Measurements from ENCODE around the gene SYNDIG1. TPM values are rescaled to one million over a fixed set of nuclear protein-coding genes. Genes with fewer than 3 reads are reported as not detected.

Gene SYNDIG1
- total RNA-seq, 4 donors from 2014 or later, result 8.3 to 12.4 (median 10.2) TPM

DNA sequence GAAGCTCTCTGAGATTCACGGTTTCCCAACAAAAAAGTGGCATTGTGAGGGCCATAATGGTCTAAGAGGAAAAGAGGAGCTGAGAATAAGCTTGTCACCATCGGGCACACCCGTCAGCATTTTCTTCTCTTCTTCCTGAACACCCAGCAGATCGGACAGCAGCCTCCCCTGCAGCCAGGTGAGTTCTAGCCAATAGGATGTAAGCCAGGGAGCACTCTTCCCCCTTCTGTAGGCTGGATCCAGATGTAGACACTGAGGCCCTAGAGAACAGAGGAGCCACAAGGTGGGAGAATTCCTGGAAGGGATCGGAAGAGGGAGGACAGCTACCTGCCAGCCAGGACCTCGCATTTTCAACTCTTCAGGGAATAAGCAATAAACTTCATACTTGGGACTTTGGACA is 228.0 kb downstream of the SYNDIG1 start:
- Histone ChIP-seq H3K4me1 (peaks cover 13 to 19% of the 10 kb centered on the region in 2 donors), H3K27me3 (no peaks in the 10 kb centered on the region), H3K27ac (no peak overlapping the region), H3K4me3 (replicated peaks in 1 of 3) (no peak overlapping the region), H3K36me3 (no peaks in the 10 kb centered on the region), H3K9me3 (no peaks in the 10 kb centered on the region)
- intact Hi-C loops (cut with DNase I), result no loop called here
- no peak for TF ChIP-seq POLR2A (IDR thresholded peaks at IDR 0.05)
- TF ChIP-seq, protein P1, sequence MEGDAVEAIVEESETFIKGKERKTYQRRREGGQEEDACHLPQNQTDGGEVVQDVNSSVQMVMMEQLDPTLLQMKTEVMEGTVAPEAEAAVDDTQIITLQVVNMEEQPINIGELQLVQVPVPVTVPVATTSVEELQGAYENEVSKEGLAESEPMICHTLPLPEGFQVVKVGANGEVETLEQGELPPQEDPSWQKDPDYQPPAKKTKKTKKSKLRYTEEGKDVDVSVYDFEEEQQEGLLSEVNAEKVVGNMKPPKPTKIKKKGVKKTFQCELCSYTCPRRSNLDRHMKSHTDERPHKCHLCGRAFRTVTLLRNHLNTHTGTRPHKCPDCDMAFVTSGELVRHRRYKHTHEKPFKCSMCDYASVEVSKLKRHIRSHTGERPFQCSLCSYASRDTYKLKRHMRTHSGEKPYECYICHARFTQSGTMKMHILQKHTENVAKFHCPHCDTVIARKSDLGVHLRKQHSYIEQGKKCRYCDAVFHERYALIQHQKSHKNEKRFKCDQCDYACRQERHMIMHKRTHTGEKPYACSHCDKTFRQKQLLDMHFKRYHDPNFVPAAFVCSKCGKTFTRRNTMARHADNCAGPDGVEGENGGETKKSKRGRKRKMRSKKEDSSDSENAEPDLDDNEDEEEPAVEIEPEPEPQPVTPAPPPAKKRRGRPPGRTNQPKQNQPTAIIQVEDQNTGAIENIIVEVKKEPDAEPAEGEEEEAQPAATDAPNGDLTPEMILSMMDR (IDR thresholded peaks at IDR 0.05), result no peak
- DNase-seq, result no peak
- WGBS, 2 donors, result 93 to 94% methylated on average over 6 of the region's 6 CpGs

DNA sequence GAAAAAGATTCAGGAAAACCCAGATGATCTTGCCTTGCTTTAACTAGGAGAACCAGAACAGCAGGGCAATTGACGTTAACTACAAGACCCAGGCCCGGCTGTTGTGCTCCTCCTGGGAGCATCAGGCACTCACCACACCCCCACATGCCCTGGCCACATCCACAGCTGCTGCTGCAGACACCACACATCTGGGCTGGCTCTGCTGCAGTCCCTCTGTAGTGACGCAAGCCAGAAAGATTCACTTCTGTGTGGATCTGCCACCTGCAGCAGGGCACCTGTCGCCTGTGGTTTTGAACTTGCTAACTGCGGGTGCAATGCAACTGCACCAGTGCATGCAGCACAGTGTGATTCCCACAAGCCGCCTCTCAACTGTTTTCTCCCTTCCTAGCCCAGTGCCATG is 228.8 kb downstream of the SYNDIG1 start:
- DNase-seq, result no peak
- 87 to 92% methylated on average over 5 to 6 of the region's 6 CpGs for WGBS, 2 donors
- Histone ChIP-seq H3K9me3 (no peaks in the 10 kb centered on the region), H3K27ac (no peak overlapping the region), H3K36me3 (no peaks in the 10 kb centered on the region), H3K27me3 (no peaks in the 10 kb centered on the region), H3K4me3 (replicated peaks in 1 of 3) (no peak overlapping the region), H3K4me1 (peaks cover 13 to 19% of the 10 kb centered on the region in 2 donors)
- intact Hi-C loops (cut with DNase I), result no loop called here
- TF ChIP-seq, protein P1 (IDR thresholded peaks at IDR 0.05), result no peak
- TF ChIP-seq POLR2A (IDR thresholded peaks at IDR 0.05), result no peak

DNA sequence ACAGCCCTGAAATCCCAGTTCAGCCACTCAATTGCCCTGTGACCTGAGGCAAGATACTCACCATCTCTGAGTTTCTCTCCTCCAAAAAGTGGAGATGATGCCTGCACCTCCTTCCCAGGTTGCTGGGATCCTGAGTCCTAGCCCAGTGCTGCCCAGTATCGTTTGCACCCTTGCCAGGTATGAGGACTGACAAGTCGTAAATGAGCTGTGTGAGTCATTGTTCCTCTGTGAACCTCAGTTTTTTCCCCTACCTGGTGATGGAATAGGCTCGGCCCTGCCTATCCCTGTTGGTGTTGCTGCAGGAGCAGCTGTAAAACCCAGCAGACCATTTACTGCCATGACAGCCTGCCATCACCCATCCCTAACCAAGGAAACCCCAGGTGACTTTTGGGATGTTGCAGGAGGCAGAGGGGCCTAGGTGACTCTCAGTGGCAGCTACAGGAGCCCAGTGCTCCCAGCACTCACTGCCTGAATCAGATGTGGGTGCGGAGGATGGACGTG is 229.3 kb downstream of the SYNDIG1 start:
- Histone ChIP-seq H3K4me1 (peaks cover 13 to 18% of the 10 kb centered on the region in 2 donors), H3K9me3 (no peaks in the 10 kb centered on the region), H3K4me3 (replicated peaks in 1 of 3) (no peak overlapping the region), H3K27ac (no peak overlapping the region), H3K27me3 (no peaks in the 10 kb centered on the region), H3K36me3 (no peaks in the 10 kb centered on the region)
- no peak for DNase-seq
- no peak for TF ChIP-seq POLR2A (IDR thresholded peaks at IDR 0.05)
- TF ChIP-seq, protein P1 (IDR thresholded peaks at IDR 0.05), result no peak
- WGBS, 2 donors, result 93 to 94% methylated on average over 5 of the region's 5 CpGs
- intact Hi-C loops (cut with DNase I), result no loop called here

DNA sequence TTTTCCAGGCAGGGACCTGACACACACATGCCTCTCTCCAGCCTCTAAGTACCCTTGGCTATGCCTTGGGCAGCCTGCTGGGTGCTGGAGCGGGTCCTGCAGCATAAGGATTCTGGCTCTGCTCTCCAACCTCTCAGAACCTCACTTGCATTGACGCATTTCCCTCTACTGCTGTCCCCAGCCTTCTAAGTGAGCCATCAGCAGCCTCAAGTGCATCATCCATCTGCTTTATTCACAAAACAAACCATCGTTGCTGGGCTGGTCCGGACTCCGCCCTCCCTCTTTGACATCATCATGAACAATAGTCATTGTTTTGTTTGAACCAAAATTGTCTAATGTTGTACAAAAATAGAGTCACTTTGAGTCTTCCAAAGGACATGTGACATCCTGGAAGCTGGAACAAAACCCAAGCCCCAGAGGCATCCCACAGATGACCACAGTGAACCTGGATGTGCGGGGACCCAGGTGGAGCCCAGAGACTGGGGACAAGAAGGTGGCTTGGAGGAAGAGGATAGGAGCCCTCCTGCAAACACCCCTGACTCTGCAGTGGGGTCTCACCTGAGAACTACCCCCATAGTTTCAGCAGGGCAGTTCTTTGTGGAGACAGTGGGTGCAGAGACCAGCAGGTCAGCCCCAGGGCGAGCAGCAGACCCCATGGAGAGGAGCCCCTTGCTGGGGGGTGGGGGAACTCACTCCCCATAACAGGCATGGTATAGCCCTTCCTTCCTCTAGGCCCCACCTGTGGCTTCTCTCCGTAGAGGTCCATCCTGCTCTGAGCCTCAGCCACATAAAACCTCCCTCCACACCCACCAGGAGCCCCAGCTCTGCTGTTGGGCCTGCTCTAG is 230.1 kb downstream of the SYNDIG1 start:
- WGBS, 2 donors, result 74 to 82% methylated on average over 7 to 8 of the region's 8 CpGs
- DNase-seq, result no peak
- no peak overlapping the region for H3K27ac ChIP-seq
- no peak overlapping the region for H3K4me3 ChIP-seq (replicated peaks in 1 of 3)
- no peaks in the 10 kb centered on the region for H3K9me3 ChIP-seq
- no peaks in the 10 kb centered on the region for H3K36me3 ChIP-seq
- intact Hi-C loops (cut with DNase I), result no loop called here
- no peak for TF ChIP-seq POLR2A (IDR thresholded peaks at IDR 0.05)
- TF ChIP-seq, protein P1 (IDR thresholded peaks at IDR 0.05), result no peak
- H3K4me1 ChIP-seq, result peaks cover 9 to 10% of the 10 kb centered on the region in 2 donors
- H3K27me3 ChIP-seq, result no peaks in the 10 kb centered on the region

DNA sequence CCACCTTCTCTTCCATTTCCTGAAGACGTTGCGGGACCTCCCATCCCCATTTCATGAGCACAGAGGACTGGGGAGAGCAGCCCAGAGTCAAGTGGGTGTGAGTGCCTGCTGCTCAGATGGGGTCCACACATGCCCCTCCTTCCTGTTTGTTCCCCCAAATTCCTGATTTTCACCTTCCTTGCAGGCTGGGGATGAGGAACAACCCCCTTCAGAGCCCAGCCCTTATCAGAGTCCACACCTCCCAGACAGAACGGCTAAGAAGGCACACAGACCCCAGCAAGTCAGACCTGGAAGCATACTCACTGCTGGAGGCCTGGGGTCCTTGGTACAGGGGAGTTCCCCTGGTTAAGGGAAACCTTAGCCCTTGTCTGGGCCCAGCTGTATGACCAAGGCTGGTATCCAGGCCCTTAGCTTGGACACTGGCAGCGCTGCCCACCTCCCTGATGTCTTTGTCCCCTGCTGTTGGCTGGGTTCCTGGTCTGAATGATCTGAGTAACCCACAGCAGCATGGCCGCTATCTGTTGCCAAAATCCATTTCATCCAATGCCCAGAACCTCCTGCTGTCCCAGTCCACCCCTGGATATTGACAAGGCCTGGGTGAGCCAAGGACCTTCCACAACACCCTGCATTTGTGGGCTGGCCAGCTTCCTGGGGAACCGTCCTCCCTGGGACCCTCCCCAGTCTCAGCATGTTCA is 230.9 kb downstream of the SYNDIG1 start:
- H3K27ac ChIP-seq, result no peak overlapping the region
- intact Hi-C loops (cut with DNase I), result no loop called here
- peaks cover 2 to 3% of the 10 kb centered on the region in 2 donors for H3K4me1 ChIP-seq
- 79 to 91% methylated on average over 6 of the region's 6 CpGs for WGBS, 2 donors
- no peaks in the 10 kb centered on the region for H3K27me3 ChIP-seq
- H3K4me3 ChIP-seq (replicated peaks in 1 of 3), result no peak overlapping the region
- TF ChIP-seq, protein P1 (IDR thresholded peaks at IDR 0.05), result no peak
- TF ChIP-seq POLR2A (IDR thresholded peaks at IDR 0.05), result no peak
- DNase-seq, result no peak
- H3K9me3 ChIP-seq, result no peaks in the 10 kb centered on the region
- no peaks in the 10 kb centered on the region for H3K36me3 ChIP-seq
